Stimulated activated CD4-positive, alpha-beta T cell treated with anti-CD3 and anti-CD28 coated beads, Interleukin-15, amount 100 ng/mL, for 24 hours (primary cell): ENCODE data around the gene ATG4C.
A peak's percentile ranks its signal among the peaks of the same experiment; 100 is the strongest.

Source experiments
- DNase-seq: peaks from one replicate; pipeline ENCODE4 v3.0.0-alpha.2; 2020

The ATG4C gene

DNA sequence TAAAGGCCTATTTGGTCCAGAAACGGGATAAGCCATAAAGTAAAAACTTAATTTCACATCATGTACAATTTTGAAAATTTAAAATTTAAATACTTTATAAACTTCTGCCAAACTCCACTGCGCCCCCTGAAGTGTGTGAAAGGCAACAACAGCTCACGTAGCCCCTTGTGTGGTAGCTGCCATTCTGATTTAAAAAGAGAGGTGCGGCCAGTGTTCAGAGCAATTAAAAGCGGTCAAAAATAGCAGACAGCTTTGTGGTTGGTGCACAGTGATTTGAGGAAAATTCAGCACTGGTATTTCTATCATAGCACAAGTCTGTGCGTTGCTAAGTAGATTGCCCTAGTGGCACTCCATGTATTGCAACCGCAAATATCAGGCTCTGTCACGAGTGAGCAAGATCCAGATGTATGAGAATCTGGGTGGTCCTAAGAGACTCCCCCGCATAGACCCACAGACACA is 122.5 kb downstream of the ATG4C start:
- peak; percentile 17 for DNase-seq

DNA sequence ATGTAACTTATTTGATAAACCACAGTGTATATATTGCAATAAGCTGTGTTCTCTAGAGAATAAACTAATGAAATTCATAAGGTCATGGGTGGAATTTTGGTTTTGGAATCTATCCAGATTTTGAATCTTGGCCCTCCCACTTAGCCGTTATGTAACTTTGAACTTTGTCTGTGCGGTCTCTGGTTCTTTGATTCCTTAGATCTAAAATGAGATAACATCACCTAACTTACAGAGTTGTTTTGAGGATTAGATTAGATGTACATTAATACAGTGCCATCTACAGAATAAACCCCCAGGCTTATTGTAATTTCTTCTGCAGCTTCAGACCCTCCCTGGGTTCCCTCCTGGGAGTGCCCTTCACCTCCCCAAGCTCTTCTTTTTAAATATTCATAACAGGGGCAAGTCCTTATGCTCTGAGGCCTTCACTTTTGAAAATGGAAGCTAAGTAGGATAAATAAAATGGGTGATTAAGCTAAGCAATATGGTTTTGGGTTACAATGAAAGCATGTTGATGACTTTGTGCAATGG is 124.3 kb downstream of the ATG4C start:
- DNase-seq: no peak

DNA sequence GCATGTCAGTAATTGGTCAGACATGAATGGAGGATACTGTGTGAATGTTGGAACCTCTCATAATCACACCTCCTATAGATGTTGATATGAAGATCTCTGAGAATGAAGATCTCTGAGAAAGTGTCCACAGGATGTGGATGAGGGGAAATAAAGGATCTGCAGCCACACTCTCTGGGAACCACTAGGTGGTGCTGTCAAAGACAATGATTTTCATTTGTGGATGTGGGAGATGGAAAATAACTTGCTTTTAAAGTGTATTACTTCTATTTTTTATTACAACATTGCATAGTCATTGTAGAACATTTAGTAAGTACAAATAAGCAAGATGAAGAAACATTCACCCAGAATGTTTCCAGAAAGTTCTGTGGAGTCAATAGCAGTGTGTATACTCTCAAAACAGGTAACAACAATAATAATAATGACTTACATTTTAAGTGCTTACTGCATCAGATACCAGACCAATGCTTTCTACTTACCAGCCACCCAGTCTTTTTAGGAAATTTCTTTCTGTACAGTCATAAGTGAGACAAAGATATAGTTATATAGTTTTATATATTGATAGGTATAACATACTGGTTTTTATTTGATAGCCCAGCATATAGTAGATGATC is 128.2 kb downstream of the ATG4C start:
- DNase-seq: no peak
